ENCODE results near the gene ZNF862.

The ZNF862 gene

GRCh38 chr7:149811831-149812490 lies 26.2 kb upstream of the ZNF862 start:
- no peak for DNase-seq

- DNase-seq, result no peak
These were observed 24.7 kb upstream of the ZNF862 start for GRCh38 chr7:149813254-149814035.

GRCh38 chr7:149814494-149814893 lies 23.7 kb upstream of the ZNF862 start:
- no peak for DNase-seq

- DNase-seq, result no peak
These were observed 23.1 kb upstream of the ZNF862 start for GRCh38 chr7:149815121-149815520.

- no peak for DNase-seq
These were observed 22.4 kb upstream of the ZNF862 start for GRCh38 chr7:149815661-149816266.

GRCh38 chr7:149816267-149816751 lies 21.9 kb upstream of the ZNF862 start:
- DNase-seq, result no peak

- DNase-seq, result no peak
These were observed 21.4 kb upstream of the ZNF862 start for GRCh38 chr7:149816794-149817193.

- DNase-seq, result no peak
These were observed 20.8 kb upstream of the ZNF862 start for GRCh38 chr7:149817301-149817771.

GRCh38 chr7:149817836-149818535 lies 20.2 kb upstream of the ZNF862 start:
- DNase-seq, result no peak

GRCh38 chr7:149818536-149818840 lies 19.7 kb upstream of the ZNF862 start:
- no peak for DNase-seq

GRCh38 chr7:149819141-149819960 lies 18.8 kb upstream of the ZNF862 start:
- DNase-seq, result no peak

- DNase-seq, result no peak
These were observed 18.2 kb upstream of the ZNF862 start for GRCh38 chr7:149819961-149820340.

- no peak for DNase-seq
These were observed 17.5 kb upstream of the ZNF862 start for GRCh38 chr7:149820622-149821190.

GRCh38 chr7:149821191-149822148 lies 16.7 kb upstream of the ZNF862 start:
- DNase-seq, result no peak

GRCh38 chr7:149822353-149822943 lies 15.7 kb upstream of the ZNF862 start:
- no peak for DNase-seq

- no peak for DNase-seq
These were observed 15.0 kb upstream of the ZNF862 start for GRCh38 chr7:149823191-149823630.

GRCh38 chr7:149823631-149824199 lies 14.5 kb upstream of the ZNF862 start:
- no peak for DNase-seq

- DNase-seq, result no peak
These were observed 13.9 kb upstream of the ZNF862 start for GRCh38 chr7:149824301-149824741.

GRCh38 chr7:149824748-149825566 lies 13.2 kb upstream of the ZNF862 start:
- DNase-seq, result no peak
